NCI-H69 (cell line): Measurements from ENCODE around the gene TEAD3.

Experiments used
- DNase-seq: peaks from one replicate; lab custom pipeline; 2025; lab: John Stamatoyannopoulos, UW

Gene TEAD3

GRCh38 chr6:35512740-35513139 is 15.9 kb upstream of the TEAD3 start, which contains the start of gene TULP1:
Gene TULP1, minus strand, starts transcription at chr6:35512896. Its CDS starts 38 bp downstream, at chr6:35512858.
- no peak for DNase-seq

- DNase-seq = no peak
Measured at GRCh38 chr6:35512006-35512405, 15.1 kb upstream of the TEAD3 start.

GRCh38 chr6:35511562-35511941 is 14.7 kb upstream of the TEAD3 start:
- DNase-seq = no peak

- DNase-seq = no peak
Measured at GRCh38 chr6:35510916-35511561, 14.2 kb upstream of the TEAD3 start.

- no peak for DNase-seq
Measured at GRCh38 chr6:35508542-35508941, 11.7 kb upstream of the TEAD3 start.

GRCh38 chr6:35508027-35508426 is 11.1 kb upstream of the TEAD3 start:
- no peak for DNase-seq

GRCh38 chr6:35507221-35507620 is 10.3 kb upstream of the TEAD3 start:
- no peak for DNase-seq

GRCh38 chr6:35506536-35506935 is 9.7 kb upstream of the TEAD3 start:
- DNase-seq = no peak

- no peak for DNase-seq
Measured at GRCh38 chr6:35505999-35506412, 9.1 kb upstream of the TEAD3 start.

GRCh38 chr6:35503534-35503933 is 6.7 kb upstream of the TEAD3 start:
- peak; percentile 35 for DNase-seq

- DNase-seq = no peak
Measured at GRCh38 chr6:35501784-35502183, 4.9 kb upstream of the TEAD3 start.

- peak; percentile 47 for DNase-seq
Measured at GRCh38 chr6:35500782-35501181, 3.9 kb upstream of the TEAD3 start.

GRCh38 chr6:35499372-35499771 is 2.5 kb upstream of the TEAD3 start:
- no peak for DNase-seq

- DNase-seq = no peak
Measured at GRCh38 chr6:35498422-35499067, 1.7 kb upstream of the TEAD3 start.

- peak; percentile 57 for DNase-seq
Measured at GRCh38 chr6:35497571-35498421, 917 bp upstream of the TEAD3 start.

GRCh38 chr6:35496036-35496840 is 641 bp downstream of the TEAD3 start:
- DNase-seq = no peak

GRCh38 chr6:35495258-35496035 is 1.4 kb downstream of the TEAD3 start:
- DNase-seq = no peak

- peak; percentile 33 for DNase-seq
Measured at GRCh38 chr6:35494161-35494563, 2.7 kb downstream of the TEAD3 start.

GRCh38 chr6:35493307-35493983 is 3.4 kb downstream of the TEAD3 start:
- DNase-seq = no peak

- DNase-seq = no peak
Measured at GRCh38 chr6:35492974-35493284, 4.0 kb downstream of the TEAD3 start.
